IMR-90 (cell line): ENCODE measurements around the gene IQGAP2. TPM values are rescaled to one million over a fixed set of nuclear protein-coding genes. Genes with fewer than 3 reads are reported as not detected.

Experiments used
- ATAC-seq: fragments of 200-7000 bp; cut with Tn5 transposase; 2 replicates; pipeline ENCODE4 v1.9.1; 2020; ENCODE audit warnings: low read depth, mild to moderate bottlenecking, moderate library complexity
- BruUV-seq: library from RNA; stranded (reverse); fragments of 400-500 nt; replicated peaks from 2 replicates; lab custom pipeline; 2021; lab: Mats Ljungman, UMichigan
- CTCF ChIA-PET: fragments of 300-600 bp; formaldehyde crosslinking; extraction: SDS; loops from one replicate; lab custom pipeline; 2021; ENCODE audit warnings: antibody characterized with exemption; lab: Yijun Ruan, JAX
- POLR2A ChIA-PET: fragments of 300-600 bp; sonication (Branson Sonifier 250); formaldehyde crosslinking; loops from one replicate; lab custom pipeline; 2022; ENCODE audit warnings: antibody characterized with exemption; ENCODE audit not compliant: unreplicated experiment; lab: Charles Lee
- DNase-seq: peaks from one replicate; pipeline ENCODE4 v3.0.0; 2013
- H2AFZ ChIP-seq: replicated peaks from 2 replicates; pipeline ENCODE3; 2013; ENCODE audit warnings: low read length, mild to moderate bottlenecking; ENCODE audit not compliant: poor library complexity
- H2AK5ac ChIP-seq: 2 replicates; pipeline ENCODE4 v1.6.1; 2013; ENCODE audit warnings: low read depth, low read length, inconsistent platforms
- H2AK9ac ChIP-seq: replicated peaks from 2 replicates; pipeline ENCODE3; 2013; ENCODE audit warnings: mild to moderate bottlenecking, low read depth, low read length, moderate library complexity; ENCODE audit not compliant: poor library complexity
- H2BK120ac ChIP-seq: 2 replicates; pipeline ENCODE4 v1.6.1; 2013; ENCODE audit warnings: low read depth, low read length, inconsistent platforms
- H2BK15ac ChIP-seq: 3 replicates; pipeline ENCODE4 v1.6.1; 2013; ENCODE audit warnings: low read depth, low read length, inconsistent platforms
- H2BK20ac ChIP-seq: 2 replicates; pipeline ENCODE4 v1.6.1; 2013; ENCODE audit warnings: low read depth, mild to moderate bottlenecking, inconsistent platforms, low read length, moderate library complexity
- H2BK5ac ChIP-seq: 2 replicates; pipeline ENCODE4 v1.6.1; 2013; ENCODE audit warnings: mild to moderate bottlenecking, low read depth, low read length, inconsistent platforms; ENCODE audit not compliant: poor library complexity, severe bottlenecking
- H3K14ac ChIP-seq: replicated peaks from 2 replicates; pipeline ENCODE4 v1.6.1; 2013; ENCODE audit warnings: low read depth, low read length, inconsistent platforms
- H3K18ac ChIP-seq: 2 replicates; pipeline ENCODE4 v1.6.1; 2013; ENCODE audit warnings: low read depth, low read length, control low read depth
- H3K23ac ChIP-seq: 2 replicates; pipeline ENCODE4 v1.6.1; 2013; ENCODE audit warnings: low read depth, low read length, inconsistent platforms
- H3K27ac ChIP-seq: 2 replicates; pipeline ENCODE4 v1.5.1; 2013; ENCODE audit warnings: mild to moderate bottlenecking, control low read depth, low read length; ENCODE audit not compliant: insufficient read depth
- H3K27me3 ChIP-seq: 2 replicates; pipeline ENCODE4 v1.6.1; 2013; ENCODE audit warnings: low read length; ENCODE audit not compliant: control insufficient read depth, insufficient read depth
- H3K36me3 ChIP-seq: 2 replicates; pipeline ENCODE4 v1.6.1; 2013; ENCODE audit warnings: low read length, mixed read lengths; ENCODE audit not compliant: control insufficient read depth, insufficient read depth
- H3K4ac ChIP-seq: 2 replicates; pipeline ENCODE4 v1.6.1; 2013; ENCODE audit warnings: low read depth, low read length, inconsistent platforms
- H3K4me1 ChIP-seq: 2 replicates; pipeline ENCODE4 v1.6.1; 2013; ENCODE audit warnings: low read length, mixed read lengths; ENCODE audit not compliant: control insufficient read depth, insufficient read depth
- H3K4me2 ChIP-seq: 2 replicates; pipeline ENCODE4 v1.6.1; 2013; ENCODE audit warnings: low read depth, mild to moderate bottlenecking, control low read depth, low read length, moderate library complexity
- H3K4me3 ChIP-seq: 2 replicates; pipeline ENCODE4 v1.5.1; 2013; ENCODE audit warnings: low read depth, mild to moderate bottlenecking, control low read depth, low read length, moderate library complexity; ENCODE audit not compliant: insufficient read depth
- H3K56ac ChIP-seq: 2 replicates; pipeline ENCODE4 v1.6.1; 2013; ENCODE audit warnings: low read length, inconsistent platforms; ENCODE audit not compliant: insufficient read depth; ENCODE audit errors: extremely low read depth
- H3K79me1 ChIP-seq, 2 experiments: 2 replicates each; pipeline ENCODE4 v1.6.1; 2013; ENCODE audit warnings: low read length in 2 of 2, inconsistent platforms in 1 of 2, low read depth in 1 of 2
- H3K9ac ChIP-seq: 2 replicates; pipeline ENCODE4 v1.6.1; 2013; ENCODE audit warnings: low read depth, low read length, control low read depth
- H3K9me1 ChIP-seq: 2 replicates; pipeline ENCODE4 v1.6.1; 2013; ENCODE audit warnings: low read length, inconsistent platforms; ENCODE audit not compliant: insufficient read depth
- H3K9me3 ChIP-seq: 2 replicates; pipeline ENCODE4 v1.6.1; 2013; ENCODE audit warnings: low read length; ENCODE audit not compliant: control insufficient read depth, insufficient read depth
- H4K20me1 ChIP-seq: 2 replicates; pipeline ENCODE4 v1.6.1; 2013; ENCODE audit warnings: low read length, inconsistent platforms; ENCODE audit not compliant: insufficient read depth
- H4K5ac ChIP-seq: 2 replicates; pipeline ENCODE4 v1.6.1; 2013; ENCODE audit warnings: mild to moderate bottlenecking, low read depth, low read length, control low read depth
- H4K8ac ChIP-seq, 2 experiments: 2 replicates each; pipeline ENCODE4 v1.6.1; 2013; ENCODE audit warnings: low read depth in 2 of 2, low read length in 2 of 2, control low read depth in 1 of 2, inconsistent platforms in 1 of 2
- H4K91ac ChIP-seq: 2 replicates; pipeline ENCODE4 v1.6.1; 2013; ENCODE audit warnings: low read depth, low read length, inconsistent platforms; ENCODE audit not compliant: insufficient read depth
- USF2 ChIP-seq: fragments of 150-350 bp; IDR thresholded peaks from 2 replicates; pipeline ENCODE4 v1.6.1; 2017; ENCODE audit warnings: mild to moderate bottlenecking, antibody characterized with exemption, low read length, low read depth
- WGBS, 2 experiments: methylation state at CpG; one replicate each; pipeline versions ENCODE4 v1.1.5 to v1.1.7; 2013; ENCODE audit warnings: missing lambda C conversion rate in 2 of 2; ENCODE audit not compliant: insufficient read length in 1 of 2; ENCODE audit errors: extremely low coverage in 2 of 2; 5-methylcytosine and 5-hydroxymethylcytosine counted together
- dilution Hi-C: fragments of 300-500 bp; cut with HindIII; formaldehyde crosslinking; loops from one replicate; pipeline ENCODE4 v1.14.3; 2018; ENCODE audit warnings: low sequenced_read_pairs; ENCODE audit not compliant: unreplicated experiment
- in situ Hi-C: fragments of 300-500 bp; cut with MboI; formaldehyde crosslinking; loops from 3 replicates; pipeline ENCODE4 v1.14.3; 2019; ENCODE audit warnings: low sequenced_read_pairs, inconsistent platforms, mixed read lengths
- intact Hi-C: fragments of 100-400 bp; cut with micrococcal nuclease; formaldehyde crosslinking; loops from 2 replicates; pipeline ENCODE4 v1.10.0; 2022
- polyA plus RNA-seq, 3 experiments: library from polyadenylated mRNA; depleted of rRNA; stranded (reverse); fragments of >200 nt; gene quantifications; 2 replicates each; pipeline ENCODE4 v1.2.3, GENCODE V29; 2012; ENCODE audit warnings: low replicate concordance in 1 of 3
- total RNA-seq: library from RNA; depleted of rRNA; stranded (reverse); fragments of >200 nt; gene quantifications from 2 replicates; pipeline ENCODE4 v1.2.3, GENCODE V29; 2012

Gene IQGAP2
- total and polyA plus RNA-seq, 2 of the 4 experiments (the other 2 are of a cell fraction): 0.21 to 0.36 TPM

DNA sequence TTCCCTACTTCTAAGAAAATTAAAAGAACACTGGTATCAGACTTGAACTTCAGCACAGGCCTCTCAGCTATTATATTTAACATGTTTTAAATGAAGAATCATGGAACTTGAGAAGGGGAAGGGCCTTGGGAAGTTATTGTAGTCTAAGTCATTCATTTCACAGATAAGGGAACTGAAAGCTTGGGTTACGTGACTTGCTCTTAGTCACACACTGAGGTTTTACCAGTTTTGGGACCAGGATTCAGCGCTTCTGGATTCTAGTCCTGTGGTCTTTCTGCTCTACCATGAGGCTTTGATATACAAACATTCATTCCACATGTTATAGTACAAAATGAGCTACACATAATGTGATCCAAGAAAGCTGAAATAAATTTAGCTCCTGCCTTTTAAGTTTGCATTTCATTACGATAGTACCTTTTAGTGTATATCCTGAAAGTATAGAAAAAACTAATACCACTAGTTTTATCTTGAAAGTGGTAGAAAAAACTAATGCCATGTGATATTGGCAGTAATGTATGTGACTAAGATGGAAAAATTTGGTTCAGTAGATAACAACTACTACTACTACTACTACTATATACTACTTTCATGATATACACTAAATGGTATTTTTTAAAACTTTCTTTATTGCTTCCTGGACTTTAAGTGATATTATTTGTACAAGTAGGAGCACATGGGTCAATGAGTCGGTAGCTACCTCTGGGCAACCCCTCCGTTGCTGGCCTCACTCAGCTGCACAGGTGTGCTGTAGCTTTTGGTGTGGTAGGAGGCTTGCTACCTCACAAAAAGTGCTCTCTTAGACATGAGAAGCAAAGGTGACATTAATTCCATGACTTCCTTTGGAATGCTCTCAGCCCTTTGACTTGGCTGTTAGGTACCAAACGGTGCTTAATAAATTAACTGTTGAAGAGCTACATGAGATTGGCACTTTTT is 179.4 kb downstream of the IQGAP2 start:
- Histone ChIP-seq H4K5ac (no peak overlapping the region), H3K14ac (no peak overlapping the region), H2BK20ac (no peak overlapping the region), H3K4me2 (no peak overlapping the region), H3K23ac (no peak overlapping the region), H2AFZ (no peak overlapping the region), H3K4ac (no peak overlapping the region), H2AK5ac (no peak overlapping the region), H2BK5ac (no peak overlapping the region), H3K36me3 (no peaks in the 10 kb centered on the region), H3K4me1 (peaks cover 2% of the 10 kb centered on the region; the same call in 1 of the 2 replicates), H3K56ac (no peak overlapping the region), H2AK9ac (no peak overlapping the region), H4K8ac (no peak overlapping the region), H4K20me1 (no peaks in the 10 kb centered on the region), H3K9me1 (no peaks in the 10 kb centered on the region; the same call in 1 of the 2 replicates), H4K91ac (no peak overlapping the region), H3K79me1 (no peaks in the 10 kb centered on the region), H3K9me3 (no peaks in the 10 kb centered on the region), H2BK15ac (no peak overlapping the region; the same call in 2 of the 3 replicates), H3K27me3 (peaks cover 2% of the 10 kb centered on the region; the same call in 1 of the 2 replicates), H3K9ac (no peak overlapping the region), H2BK120ac (no peak overlapping the region), H3K4me3 (no peak overlapping the region), H3K18ac (no peak overlapping the region), H3K27ac (no peak overlapping the region)
- ATAC-seq: peak; percentile 61
- ChIA-PET POLR2A (interaction anchor here (0.5 kb wide), 1 partner anchor 119 kb away, joined by 6 read pairs; no protein-coding TSS in a partner anchor), CTCF (interaction anchor here (0.7 to 1.6 kb wide), 5 partner anchors 8 to 413 kb away, joined by 3 to 6 read pairs (median 3); no protein-coding TSS in a partner anchor)
- no peak for TF ChIP-seq USF2
- dilution Hi-C loops (no loop called here), intact Hi-C loops (loop anchor here (2.0 to 5.0 kb wide), 3 partner anchors 180 to 845 kb away; partner anchors contain the start of gene IQGAP2), in situ Hi-C loops (no loop called here)
- WGBS, 2 experiments: 60% methylated on average over 3 of the region's 6 CpGs; no CpG with 5 or more reads in 1 of the 2 experiments
- no TSS peak for BruUV-seq
- peak; percentile 77 for DNase-seq
